B cell (primary cell): ENCODE data around the gene RELL2.

ENCODE experiments used
- EZH2 ChIP-seq: IDR thresholded peaks from 2 replicates; pipeline ENCODE4 v1.6.1; 2012; ENCODE audit warnings: borderline replicate concordance, low read depth, mild to moderate bottlenecking, moderate library complexity, low read length; ENCODE audit not compliant: insufficient read depth, poor library complexity, severe bottlenecking
- TF ChIP-seq, protein P1 (sequence below): fragments of 200-600 bp; IDR thresholded peaks from one replicate; pipeline ENCODE4 v1.8.0; 2022; ENCODE audit warnings: antibody characterized with exemption, mild to moderate bottlenecking

DNA sequence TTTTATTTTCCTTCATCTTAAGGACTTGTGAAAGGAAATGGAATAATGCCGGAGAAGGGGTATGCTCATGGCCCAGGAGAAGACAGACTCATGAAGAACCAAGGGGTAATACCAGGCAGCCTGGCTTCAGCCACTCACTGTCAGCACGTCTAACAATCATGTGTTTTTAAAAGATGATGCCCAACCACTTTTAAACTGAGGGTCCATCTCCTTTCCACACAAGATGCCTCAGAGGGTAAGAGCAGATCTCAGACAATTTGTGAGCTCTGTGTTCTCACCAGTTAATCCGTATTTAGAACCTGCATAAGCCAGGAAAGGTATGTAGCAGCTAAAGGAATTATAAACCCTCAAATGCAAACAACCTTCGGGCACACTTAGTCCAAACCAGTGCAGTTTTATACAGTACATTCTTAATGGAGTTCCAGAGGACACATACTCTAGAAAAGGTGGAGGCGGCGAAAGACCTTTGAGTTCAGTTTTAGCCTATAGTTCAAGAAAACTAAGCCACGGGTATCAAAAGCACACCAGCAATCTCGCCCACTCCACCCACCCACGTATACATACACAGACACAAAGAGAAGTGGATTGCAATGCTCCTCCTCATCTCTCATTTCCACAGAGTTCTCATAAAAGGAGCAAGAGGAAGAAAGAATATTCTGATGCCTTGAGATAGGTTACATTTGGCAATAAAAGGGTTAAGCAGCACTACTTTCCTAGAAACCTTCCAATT lies 20.6 kb upstream of the RELL2 start:
- TF ChIP-seq, protein P1, sequence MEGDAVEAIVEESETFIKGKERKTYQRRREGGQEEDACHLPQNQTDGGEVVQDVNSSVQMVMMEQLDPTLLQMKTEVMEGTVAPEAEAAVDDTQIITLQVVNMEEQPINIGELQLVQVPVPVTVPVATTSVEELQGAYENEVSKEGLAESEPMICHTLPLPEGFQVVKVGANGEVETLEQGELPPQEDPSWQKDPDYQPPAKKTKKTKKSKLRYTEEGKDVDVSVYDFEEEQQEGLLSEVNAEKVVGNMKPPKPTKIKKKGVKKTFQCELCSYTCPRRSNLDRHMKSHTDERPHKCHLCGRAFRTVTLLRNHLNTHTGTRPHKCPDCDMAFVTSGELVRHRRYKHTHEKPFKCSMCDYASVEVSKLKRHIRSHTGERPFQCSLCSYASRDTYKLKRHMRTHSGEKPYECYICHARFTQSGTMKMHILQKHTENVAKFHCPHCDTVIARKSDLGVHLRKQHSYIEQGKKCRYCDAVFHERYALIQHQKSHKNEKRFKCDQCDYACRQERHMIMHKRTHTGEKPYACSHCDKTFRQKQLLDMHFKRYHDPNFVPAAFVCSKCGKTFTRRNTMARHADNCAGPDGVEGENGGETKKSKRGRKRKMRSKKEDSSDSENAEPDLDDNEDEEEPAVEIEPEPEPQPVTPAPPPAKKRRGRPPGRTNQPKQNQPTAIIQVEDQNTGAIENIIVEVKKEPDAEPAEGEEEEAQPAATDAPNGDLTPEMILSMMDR: no peak
- TF ChIP-seq EZH2: no peak
